Uterus (tissue), 2 donors: ENCODE results near the gene PPP2R5E.

Source experiments
- POLR2A ChIP-seq, 2 donors: fragments of 450-650 bp; IDR thresholded peaks; one replicate each; pipeline ENCODE4 v1.6.1; 2016; ENCODE audit warnings: antibody characterized with exemption in 2 of 2, mild to moderate bottlenecking in 1 of 2, moderate library complexity in 1 of 2
- TF ChIP-seq, protein P1 (sequence below), 4 experiments: fragments of 200-600 bp in 2 of 4; fragments of 450-650 bp in 2 of 4; sonication (generic) in 2 of 4; IDR thresholded peaks; one replicate each; pipeline ENCODE4 v1.5.1; 2016 to 2019; ENCODE audit warnings: antibody characterized with exemption in 4 of 4, mild to moderate bottlenecking in 2 of 4, moderate library complexity in 1 of 4

DNA sequence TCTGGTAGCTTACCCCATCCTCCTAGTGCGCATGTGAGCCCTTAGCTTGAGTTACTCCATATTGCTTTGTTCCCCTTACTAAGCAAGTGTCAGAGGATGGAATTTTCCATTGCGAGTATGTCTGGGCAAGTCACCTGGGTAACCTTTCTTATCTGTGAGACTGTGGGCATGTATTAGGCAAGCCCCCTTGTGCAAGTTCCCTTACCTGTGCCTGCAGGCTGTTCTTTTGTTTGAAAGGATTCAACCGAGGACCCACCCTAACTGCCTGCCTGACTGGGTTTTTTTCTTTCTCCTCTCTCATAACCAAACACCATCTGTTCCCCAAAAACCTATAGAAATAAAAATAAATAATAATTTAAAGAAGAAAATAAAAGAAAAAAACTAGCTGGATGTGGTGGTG, 22.3 kb upstream of the PPP2R5E start:
- TF ChIP-seq, protein P1, sequence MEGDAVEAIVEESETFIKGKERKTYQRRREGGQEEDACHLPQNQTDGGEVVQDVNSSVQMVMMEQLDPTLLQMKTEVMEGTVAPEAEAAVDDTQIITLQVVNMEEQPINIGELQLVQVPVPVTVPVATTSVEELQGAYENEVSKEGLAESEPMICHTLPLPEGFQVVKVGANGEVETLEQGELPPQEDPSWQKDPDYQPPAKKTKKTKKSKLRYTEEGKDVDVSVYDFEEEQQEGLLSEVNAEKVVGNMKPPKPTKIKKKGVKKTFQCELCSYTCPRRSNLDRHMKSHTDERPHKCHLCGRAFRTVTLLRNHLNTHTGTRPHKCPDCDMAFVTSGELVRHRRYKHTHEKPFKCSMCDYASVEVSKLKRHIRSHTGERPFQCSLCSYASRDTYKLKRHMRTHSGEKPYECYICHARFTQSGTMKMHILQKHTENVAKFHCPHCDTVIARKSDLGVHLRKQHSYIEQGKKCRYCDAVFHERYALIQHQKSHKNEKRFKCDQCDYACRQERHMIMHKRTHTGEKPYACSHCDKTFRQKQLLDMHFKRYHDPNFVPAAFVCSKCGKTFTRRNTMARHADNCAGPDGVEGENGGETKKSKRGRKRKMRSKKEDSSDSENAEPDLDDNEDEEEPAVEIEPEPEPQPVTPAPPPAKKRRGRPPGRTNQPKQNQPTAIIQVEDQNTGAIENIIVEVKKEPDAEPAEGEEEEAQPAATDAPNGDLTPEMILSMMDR (IDR thresholded peaks at IDR 0.05), result no peak
- TF ChIP-seq POLR2A (IDR thresholded peaks at IDR 0.05), result no peak
